Measurements from ENCODE around the gene HRH4.

The HRH4 gene

DNA sequence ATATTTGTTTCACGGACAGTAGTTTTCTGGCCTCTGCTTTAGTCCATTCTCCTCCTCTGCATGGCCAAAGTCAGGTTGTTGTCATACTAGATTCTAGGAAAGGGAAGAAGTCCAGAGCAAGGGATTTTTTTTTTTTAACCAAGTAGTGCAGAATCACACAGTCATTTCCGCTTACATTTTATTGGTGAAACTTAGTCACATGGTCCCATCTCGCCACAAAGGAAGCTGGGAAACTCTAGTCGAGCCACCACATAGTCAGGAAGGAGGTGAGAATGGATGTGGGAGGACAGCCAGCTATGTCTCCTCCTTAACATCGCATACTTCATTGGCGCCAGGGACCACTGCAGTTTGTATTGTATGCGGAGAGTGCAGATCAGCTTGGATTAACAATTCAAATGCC is 10.4 kb downstream of the HRH4 start:
- Histone ChIP-seq H3K4me2 (ENCODE audit: low read depth, low read length) (no peak overlapping the region), H2AFZ (ENCODE audit: low read length) (no peak overlapping the region), H3K27ac (ENCODE audit: low read length) (no peak overlapping the region), H3K4me3 (ENCODE audit: low read length) (no peak overlapping the region), H3K4me1 (ENCODE audit: low read length) (no peaks in the 10 kb centered on the region), H3K27me3 (replicated peaks; ENCODE audit: insufficient read depth, low read length) (no peaks in the 10 kb centered on the region), H3K9me2 (replicated peaks; ENCODE audit: insufficient read depth, low read length) (no peaks in the 10 kb centered on the region), H3K36me3 (replicated peaks; ENCODE audit: insufficient read depth, low read length) (no peaks in the 10 kb centered on the region), H4K20me1 (ENCODE audit: insufficient read depth, low read length) (no peaks in the 10 kb centered on the region), H3K9me3 (replicated peaks; ENCODE audit: insufficient read depth, low read length) (no peaks in the 10 kb centered on the region), H3K9ac (ENCODE audit: low read length) (no peak overlapping the region), H3F3A (ENCODE audit: insufficient read depth, low read length) (no peaks in the 10 kb centered on the region), H3K79me2 (ENCODE audit: low read length) (no peaks in the 10 kb centered on the region)
- TF ChIP-seq EZH2 (optimal IDR thresholded peaks at IDR 0.05; ENCODE audit: low read depth, low read length), result no peak
- TF ChIP-seq, protein P1, sequence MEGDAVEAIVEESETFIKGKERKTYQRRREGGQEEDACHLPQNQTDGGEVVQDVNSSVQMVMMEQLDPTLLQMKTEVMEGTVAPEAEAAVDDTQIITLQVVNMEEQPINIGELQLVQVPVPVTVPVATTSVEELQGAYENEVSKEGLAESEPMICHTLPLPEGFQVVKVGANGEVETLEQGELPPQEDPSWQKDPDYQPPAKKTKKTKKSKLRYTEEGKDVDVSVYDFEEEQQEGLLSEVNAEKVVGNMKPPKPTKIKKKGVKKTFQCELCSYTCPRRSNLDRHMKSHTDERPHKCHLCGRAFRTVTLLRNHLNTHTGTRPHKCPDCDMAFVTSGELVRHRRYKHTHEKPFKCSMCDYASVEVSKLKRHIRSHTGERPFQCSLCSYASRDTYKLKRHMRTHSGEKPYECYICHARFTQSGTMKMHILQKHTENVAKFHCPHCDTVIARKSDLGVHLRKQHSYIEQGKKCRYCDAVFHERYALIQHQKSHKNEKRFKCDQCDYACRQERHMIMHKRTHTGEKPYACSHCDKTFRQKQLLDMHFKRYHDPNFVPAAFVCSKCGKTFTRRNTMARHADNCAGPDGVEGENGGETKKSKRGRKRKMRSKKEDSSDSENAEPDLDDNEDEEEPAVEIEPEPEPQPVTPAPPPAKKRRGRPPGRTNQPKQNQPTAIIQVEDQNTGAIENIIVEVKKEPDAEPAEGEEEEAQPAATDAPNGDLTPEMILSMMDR (IDR thresholded peaks at IDR 0.05; ENCODE audit: low read length), result no peak
- no peak for TF ChIP-seq EZH2phosphoT487 (IDR thresholded peaks at IDR 0.05; ENCODE audit: low read length)
- no peak for DNase-seq

DNA sequence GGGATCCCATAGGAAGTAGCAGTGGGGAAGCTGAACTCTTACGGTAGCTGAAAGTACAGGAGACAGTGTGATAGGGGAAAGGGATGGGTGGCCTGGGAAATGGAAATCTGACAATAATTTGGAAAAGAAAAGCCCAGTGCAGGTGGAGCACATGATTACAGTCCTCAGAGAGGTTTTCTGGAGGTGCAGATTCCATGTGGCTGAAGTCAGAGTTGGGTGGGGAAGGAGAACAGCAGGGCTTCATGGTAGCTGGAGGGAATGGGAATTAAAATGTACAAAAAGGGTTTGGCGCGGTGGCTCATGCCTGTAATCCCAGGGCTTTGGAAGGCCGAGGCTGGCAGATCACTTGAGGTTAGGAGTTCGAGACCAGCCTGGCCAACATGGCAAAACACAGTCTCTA is 12.2 kb downstream of the HRH4 start:
- Histone ChIP-seq H3K9me2 (replicated peaks; ENCODE audit: insufficient read depth, low read length) (no peaks in the 10 kb centered on the region), H3F3A (ENCODE audit: insufficient read depth, low read length) (no peaks in the 10 kb centered on the region), H3K36me3 (replicated peaks; ENCODE audit: insufficient read depth, low read length) (no peaks in the 10 kb centered on the region), H3K27ac (ENCODE audit: low read length) (no peak overlapping the region), H4K20me1 (ENCODE audit: insufficient read depth, low read length) (no peaks in the 10 kb centered on the region), H3K4me2 (ENCODE audit: low read depth, low read length) (no peak overlapping the region), H2AFZ (ENCODE audit: low read length) (no peak overlapping the region), H3K9me3 (replicated peaks; ENCODE audit: insufficient read depth, low read length) (no peaks in the 10 kb centered on the region), H3K4me3 (ENCODE audit: low read length) (no peak overlapping the region), H3K4me1 (ENCODE audit: low read length) (no peaks in the 10 kb centered on the region), H3K27me3 (replicated peaks; ENCODE audit: insufficient read depth, low read length) (no peaks in the 10 kb centered on the region), H3K9ac (ENCODE audit: low read length) (no peak overlapping the region), H3K79me2 (ENCODE audit: low read length) (no peaks in the 10 kb centered on the region)
- no peak for TF ChIP-seq EZH2 (optimal IDR thresholded peaks at IDR 0.05; ENCODE audit: low read depth, low read length)
- TF ChIP-seq, protein P1 (IDR thresholded peaks at IDR 0.05; ENCODE audit: low read length), result no peak
- DNase-seq, result no peak

DNA sequence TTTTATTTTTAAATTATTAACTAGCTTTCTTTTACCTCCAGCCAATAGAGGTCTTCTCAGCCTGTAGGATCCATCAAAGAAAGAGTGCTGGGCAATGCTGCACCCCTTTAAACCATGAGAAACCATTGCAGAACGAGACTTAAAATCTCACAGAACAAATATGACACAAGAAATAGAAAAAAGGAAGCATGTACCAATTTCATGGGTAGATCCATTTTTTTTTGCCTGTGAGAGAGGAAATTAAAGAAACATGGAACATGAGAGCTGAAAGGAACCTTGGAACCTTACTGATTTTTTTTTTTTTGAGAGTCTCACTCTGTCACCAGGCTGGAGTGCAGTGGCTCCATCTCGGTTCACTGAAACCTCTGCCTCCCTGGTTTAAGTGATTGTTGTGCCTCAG is 14.0 kb downstream of the HRH4 start:
- no peaks in the 10 kb centered on the region for H3K4me1 ChIP-seq (ENCODE audit: low read length)
- H3K9ac ChIP-seq (ENCODE audit: low read length), result no peak overlapping the region
- H3K4me2 ChIP-seq (ENCODE audit: low read depth, low read length), result no peak overlapping the region
- H3F3A ChIP-seq (ENCODE audit: insufficient read depth, low read length), result no peaks in the 10 kb centered on the region
- TF ChIP-seq EZH2phosphoT487 (IDR thresholded peaks at IDR 0.05; ENCODE audit: low read length) (no peak), EZH2 (optimal IDR thresholded peaks at IDR 0.05; ENCODE audit: low read depth, low read length) (no peak)
- no peaks in the 10 kb centered on the region for H3K9me3 ChIP-seq (replicated peaks; ENCODE audit: insufficient read depth, low read length)
- no peaks in the 10 kb centered on the region for H4K20me1 ChIP-seq (ENCODE audit: insufficient read depth, low read length)
- DNase-seq, result no peak
- H3K36me3 ChIP-seq (replicated peaks; ENCODE audit: insufficient read depth, low read length), result no peaks in the 10 kb centered on the region
- H3K4me3 ChIP-seq (ENCODE audit: low read length), result no peak overlapping the region
- H3K27me3 ChIP-seq (replicated peaks; ENCODE audit: insufficient read depth, low read length), result no peaks in the 10 kb centered on the region
- H2AFZ ChIP-seq (ENCODE audit: low read length), result no peak overlapping the region
- no peaks in the 10 kb centered on the region for H3K9me2 ChIP-seq (replicated peaks; ENCODE audit: insufficient read depth, low read length)
- H3K79me2 ChIP-seq (ENCODE audit: low read length), result no peaks in the 10 kb centered on the region
- no peak overlapping the region for H3K27ac ChIP-seq (ENCODE audit: low read length)

DNA sequence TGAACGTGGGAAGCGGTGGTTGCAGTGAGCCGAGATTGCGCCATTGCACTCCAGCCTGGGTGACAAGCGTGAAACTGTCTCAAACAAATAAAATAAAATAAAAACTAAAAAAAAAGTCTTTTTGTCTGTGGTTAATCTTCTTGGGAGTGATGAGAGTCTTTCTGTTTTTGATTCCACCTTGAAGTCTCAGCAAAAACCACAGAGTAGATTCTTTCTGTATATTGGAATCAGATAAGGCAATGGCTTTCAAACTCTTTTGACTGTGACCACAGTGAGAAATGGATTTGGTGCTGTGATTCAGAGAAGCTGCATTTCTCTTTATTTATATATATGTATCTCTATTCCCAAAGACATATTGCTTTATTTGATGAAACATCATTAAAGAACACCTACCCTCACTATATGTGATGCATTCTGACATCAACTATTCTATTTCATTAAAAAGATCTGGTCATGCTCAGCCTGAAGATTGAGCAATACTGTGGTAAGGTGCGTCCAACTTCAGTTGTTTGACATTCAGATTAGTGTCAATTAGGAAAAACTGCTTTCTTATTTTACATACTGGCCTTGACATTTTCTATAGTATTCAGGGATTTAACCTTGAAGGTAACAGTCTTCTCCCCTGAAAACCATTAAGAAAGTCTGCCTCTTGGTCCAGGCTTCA is 15.6 kb downstream of the HRH4 start:
- Histone ChIP-seq H3K79me2 (ENCODE audit: low read length) (no peaks in the 10 kb centered on the region), H2AFZ (ENCODE audit: low read length) (no peak overlapping the region), H4K20me1 (ENCODE audit: insufficient read depth, low read length) (no peaks in the 10 kb centered on the region), H3K4me1 (ENCODE audit: low read length) (no peaks in the 10 kb centered on the region), H3K4me2 (ENCODE audit: low read depth, low read length) (no peak overlapping the region), H3K4me3 (ENCODE audit: low read length) (no peak overlapping the region), H3F3A (ENCODE audit: insufficient read depth, low read length) (no peaks in the 10 kb centered on the region), H3K36me3 (replicated peaks; ENCODE audit: insufficient read depth, low read length) (no peaks in the 10 kb centered on the region), H3K9me2 (replicated peaks; ENCODE audit: insufficient read depth, low read length) (no peaks in the 10 kb centered on the region), H3K27me3 (replicated peaks; ENCODE audit: insufficient read depth, low read length) (no peaks in the 10 kb centered on the region), H3K9ac (ENCODE audit: low read length) (no peak overlapping the region), H3K27ac (ENCODE audit: low read length) (no peak overlapping the region), H3K9me3 (replicated peaks; ENCODE audit: insufficient read depth, low read length) (no peaks in the 10 kb centered on the region)
- TF ChIP-seq, protein P1 (IDR thresholded peaks at IDR 0.05; ENCODE audit: low read length), result no peak
- TF ChIP-seq EZH2 (optimal IDR thresholded peaks at IDR 0.05; ENCODE audit: low read depth, low read length), result no peak
- no peak for DNase-seq

All from MM.1S (cell line).